Activated CD8-positive, alpha-beta T cell treated with anti-CD3 and anti-CD28 coated beads, Interleukin-2, amount 10 ng/mL, durations not matched to agents 7 days and 5 days (primary cell): ENCODE measurements around the gene ANKS1A. TPM values are rescaled to one million over a fixed set of nuclear protein-coding genes. Genes with fewer than 3 reads are reported as not detected.
A peak's percentile ranks its signal among the peaks of the same experiment; 100 is the strongest.
"Not testable (repeated sequence)": the region's sequence is repeated elsewhere in the genome, so short reads cannot be mapped to it uniquely, and the experiment has no call there.

Experiments used
- ATAC-seq: fragments of 150-1000 bp; cut with Tn5 transposase; one replicate; pipeline ENCODE4 v1.10.0; 2021; ENCODE audit warnings: moderate library complexity
- CTCF ChIA-PET: fragments of 350-600 bp; sonication (Branson Sonifier 250); formaldehyde crosslinking; loops from one replicate; lab custom pipeline; 2021; ENCODE audit warnings: antibody characterized with exemption; lab: Charles Lee
- POLR2A ChIA-PET: fragments of 350-600 bp; sonication (Branson Sonifier 250); formaldehyde crosslinking; loops from one replicate; lab custom pipeline; 2021; ENCODE audit warnings: antibody characterized with exemption; lab: Charles Lee
- DNase-seq: peaks from one replicate; pipeline ENCODE4 v3.0.0-alpha.2; 2020
- H3K27ac Mint-ChIP-seq: one replicate; pipeline ENCODE4 v1.8.0; 2021; ENCODE audit warnings: mild to moderate bottlenecking, mixed read lengths
- H3K27me3 Mint-ChIP-seq: one replicate; pipeline ENCODE4 v1.8.0; 2021; ENCODE audit warnings: low read depth, mixed read lengths
- H3K36me3 Mint-ChIP-seq: one replicate; pipeline ENCODE4 v1.8.0; 2021; ENCODE audit warnings: low read depth, mixed read lengths
- H3K4me1 Mint-ChIP-seq: one replicate; pipeline ENCODE4 v1.8.0; 2021; ENCODE audit warnings: low read depth, mixed read lengths
- H3K4me3 Mint-ChIP-seq: one replicate; pipeline ENCODE4 v1.8.0; 2021; ENCODE audit warnings: mild to moderate bottlenecking, mixed read lengths
- H3K9me3 Mint-ChIP-seq: one replicate; pipeline ENCODE4 v1.8.0; 2022; ENCODE audit warnings: mixed read lengths; ENCODE audit not compliant: insufficient read depth
- total RNA-seq, 2 experiments: library from RNA; stranded (reverse); gene quantifications; one replicate each; pipeline ENCODE4 v1.2.3, GENCODE V29; 2021

Gene ANKS1A
- total RNA-seq, 2 experiments from 2014 or later, result 5.3 to 5.8 TPM

- no peaks in the 10 kb centered on the region for H3K27me3 Mint-ChIP-seq
- H3K36me3 Mint-ChIP-seq, result no peaks in the 10 kb centered on the region
- CTCF ChIA-PET, result interaction anchor here (0.9 kb wide), 1 partner anchor 66 kb away, joined by 3 read pairs; no protein-coding TSS in a partner anchor
- no peak overlapping the region for H3K4me3 Mint-ChIP-seq
- H3K9me3 Mint-ChIP-seq, result no peaks in the 10 kb centered on the region
- H3K27ac Mint-ChIP-seq, result no peak overlapping the region
- ATAC-seq (no peak), DNase-seq (no peak)
- no peaks in the 10 kb centered on the region for H3K4me1 Mint-ChIP-seq
- POLR2A ChIA-PET, result no interaction called here
Observed at GRCh38 chr6:34982424-34982852, 93.4 kb downstream of the ANKS1A start.

GRCh38 chr6:34984416-34984815 is 95.4 kb downstream of the ANKS1A start:
- DNase-seq (no peak), ATAC-seq (no peak)
- H3K27ac Mint-ChIP-seq, result no peak overlapping the region
- ChIA-PET POLR2A (no interaction called here), CTCF (interaction anchor here (0.8 to 7.0 kb wide), 3 partner anchors 155 to 257 kb away, joined by 4 to 101 read pairs (median 53); no protein-coding TSS in a partner anchor)
- H3K4me1 Mint-ChIP-seq, result no peaks in the 10 kb centered on the region
- no peaks in the 10 kb centered on the region for H3K9me3 Mint-ChIP-seq
- H3K4me3 Mint-ChIP-seq, result no peak overlapping the region
- H3K36me3 Mint-ChIP-seq, result no peaks in the 10 kb centered on the region
- no peaks in the 10 kb centered on the region for H3K27me3 Mint-ChIP-seq

GRCh38 chr6:34985236-34985635 is 96.2 kb downstream of the ANKS1A start:
- no peak overlapping the region for H3K27ac Mint-ChIP-seq
- ChIA-PET POLR2A (no interaction called here), CTCF (interaction anchor here (0.8 to 7.0 kb wide), 6 partner anchors 9 to 255 kb away, joined by 3 to 101 read pairs (median 8); no protein-coding TSS in a partner anchor)
- H3K4me3 Mint-ChIP-seq, result no peak overlapping the region
- no peaks in the 10 kb centered on the region for H3K9me3 Mint-ChIP-seq
- no peaks in the 10 kb centered on the region for H3K27me3 Mint-ChIP-seq
- ATAC-seq (no peak), DNase-seq (no peak)
- H3K4me1 Mint-ChIP-seq, result no peaks in the 10 kb centered on the region
- H3K36me3 Mint-ChIP-seq, result no peaks in the 10 kb centered on the region

GRCh38 chr6:34986845-34987246 is 97.8 kb downstream of the ANKS1A start:
- CTCF ChIA-PET, result interaction anchor here (0.7 to 7.0 kb wide), 44 partner anchors 8 to 254 kb away, joined by 3 to 101 read pairs (median 4); partner anchors contain the start of genes BLTP3A and TCP11
- Mint-ChIP-seq H3K27ac (no peak overlapping the region), H3K9me3 (no peaks in the 10 kb centered on the region)

GRCh38 chr6:34987506-34987905 is 98.5 kb downstream of the ANKS1A start:
- Mint-ChIP-seq H3K27me3 (no peaks in the 10 kb centered on the region), H3K4me1 (no peaks in the 10 kb centered on the region), H3K36me3 (no peaks in the 10 kb centered on the region), H3K4me3 (no peak overlapping the region), H3K9me3 (no peaks in the 10 kb centered on the region), H3K27ac (no peak overlapping the region)
- ChIA-PET POLR2A (no interaction called here), CTCF (interaction anchor here (0.7 to 7.0 kb wide), 30 partner anchors 8 to 254 kb away, joined by 3 to 101 read pairs (median 5); partner anchors contain the start of genes BLTP3A and TCP11)
- ATAC-seq (no peak), DNase-seq (no peak)

More at GRCh38 chr6:34986845-34987246, 97.8 kb downstream of the ANKS1A start:
- Mint-ChIP-seq H3K4me3 (no peak overlapping the region), H3K27me3 (no peaks in the 10 kb centered on the region), H3K36me3 (no peaks in the 10 kb centered on the region), H3K4me1 (no peaks in the 10 kb centered on the region)
- ATAC-seq, result peak; percentile 55
- POLR2A ChIA-PET, result no interaction called here
- DNase-seq, result peak; percentile 77

GRCh38 chr6:34990971-34991560 is 102.0 kb downstream of the ANKS1A start:
- Mint-ChIP-seq H3K27ac (no peak overlapping the region), H3K9me3 (no peaks in the 10 kb centered on the region), H3K4me3 (no peak overlapping the region), H3K4me1 (no peaks in the 10 kb centered on the region), H3K36me3 (no peaks in the 10 kb centered on the region), H3K27me3 (no peaks in the 10 kb centered on the region)
- CTCF ChIA-PET, result interaction anchor here (0.9 kb wide), 1 partner anchor 11 kb away, joined by 3 read pairs; no protein-coding TSS in a partner anchor
- DNase-seq, result no peak
- POLR2A ChIA-PET, result no interaction called here
- ATAC-seq, result no peak

GRCh38 chr6:34992376-34992775 is 103.3 kb downstream of the ANKS1A start:
- ChIA-PET CTCF (interaction anchor here (0.6 to 1.8 kb wide), 7 partner anchors 13 to 249 kb away, joined by 3 to 5 read pairs (median 3); no protein-coding TSS in a partner anchor), POLR2A (no interaction called here)
- Mint-ChIP-seq H3K27me3 (no peaks in the 10 kb centered on the region), H3K4me3 (no peak overlapping the region), H3K36me3 (no peaks in the 10 kb centered on the region), H3K9me3 (no peaks in the 10 kb centered on the region), H3K4me1 (no peaks in the 10 kb centered on the region), H3K27ac (no peak overlapping the region)
- ATAC-seq (no peak), DNase-seq (no peak)

- Mint-ChIP-seq H3K4me1 (no peaks in the 10 kb centered on the region), H3K9me3 (no peaks in the 10 kb centered on the region), H3K36me3 (no peaks in the 10 kb centered on the region), H3K27ac (no peak overlapping the region), H3K27me3 (no peaks in the 10 kb centered on the region), H3K4me3 (no peak overlapping the region)
- DNase-seq, result no peak
- CTCF ChIA-PET, result interaction anchor here (0.9 to 1.8 kb wide), 5 partner anchors 145 to 248 kb away, joined by 3 to 5 read pairs (median 3); no protein-coding TSS in a partner anchor
- POLR2A ChIA-PET, result no interaction called here
- no peak for ATAC-seq
Observed at GRCh38 chr6:34993213-34993612, 104.2 kb downstream of the ANKS1A start.

GRCh38 chr6:34994693-34995092 is 105.6 kb downstream of the ANKS1A start:
- H3K27ac Mint-ChIP-seq, result no peak overlapping the region
- no peak overlapping the region for H3K4me3 Mint-ChIP-seq
- H3K36me3 Mint-ChIP-seq, result no peaks in the 10 kb centered on the region
- ATAC-seq (peak; percentile 33), DNase-seq (no peak)
- H3K9me3 Mint-ChIP-seq, result no peaks in the 10 kb centered on the region
- no peaks in the 10 kb centered on the region for H3K4me1 Mint-ChIP-seq
- POLR2A ChIA-PET, result no interaction called here
- no peaks in the 10 kb centered on the region for H3K27me3 Mint-ChIP-seq
- CTCF ChIA-PET, result interaction anchor here (1.0 kb wide), 1 partner anchor 8 kb away, joined by 3 read pairs; no protein-coding TSS in a partner anchor

GRCh38 chr6:34998417-34998816 is 109.4 kb downstream of the ANKS1A start:
- H3K4me1 Mint-ChIP-seq, H3K27ac Mint-ChIP-seq, DNase-seq, ATAC-seq, H3K4me3 Mint-ChIP-seq, H3K27me3 Mint-ChIP-seq, H3K9me3 Mint-ChIP-seq, H3K36me3 Mint-ChIP-seq: not testable (repeated sequence)
- ChIA-PET POLR2A (interaction anchor here (0.6 kb wide), 1 partner anchor 78 kb away, joined by 3 read pairs; no protein-coding TSS in a partner anchor), CTCF (interaction anchor here (1.6 to 2.3 kb wide), 2 partner anchors 11 to 242 kb away, joined by 3 to 11 read pairs; no protein-coding TSS in a partner anchor)

- not testable (repeated sequence) for H3K9me3 Mint-ChIP-seq
Observed at GRCh38 chr6:34999153-34999552, 110.1 kb downstream of the ANKS1A start.

GRCh38 chr6:34999962-35000361 is 110.9 kb downstream of the ANKS1A start:
- H3K27me3 Mint-ChIP-seq, ATAC-seq, H3K27ac Mint-ChIP-seq, H3K4me3 Mint-ChIP-seq, H3K4me1 Mint-ChIP-seq, H3K36me3 Mint-ChIP-seq, POLR2A ChIA-PET, CTCF ChIA-PET, DNase-seq, H3K9me3 Mint-ChIP-seq: not testable (repeated sequence)

More at GRCh38 chr6:34999153-34999552, 110.1 kb downstream of the ANKS1A start:
- H3K4me1 Mint-ChIP-seq, H3K36me3 Mint-ChIP-seq, POLR2A ChIA-PET, ATAC-seq, H3K4me3 Mint-ChIP-seq, H3K27me3 Mint-ChIP-seq, H3K27ac Mint-ChIP-seq, DNase-seq, CTCF ChIA-PET: not testable (repeated sequence)
